ENCODE results near the gene UTF1.

The UTF1 gene

GRCh38 chr10:133266056-133266795, 36.2 kb downstream of the UTF1 start:
- Histone ChIP-seq H3K9ac (ENCODE audit: low read length) (no peak overlapping the region), H2AK5ac (ENCODE audit: low read length) (no peak overlapping the region), H3K9me3 (ENCODE audit: insufficient read depth, low read depth, low read length) (peaks cover 2% of the 10 kb centered on the region), H3K23ac (ENCODE audit: low read length) (no peak overlapping the region), H2BK120ac (ENCODE audit: insufficient read depth, low read length, poor library complexity) (no peak overlapping the region), H3K4me3 (ENCODE audit: low read depth, low read length) (no peak overlapping the region), H3K79me2 (ENCODE audit: control insufficient read depth, insufficient read depth, low read length, poor library complexity) (peaks cover 2% of the 10 kb centered on the region), H3K36me3 (ENCODE audit: control insufficient read depth in 1 of 2, insufficient read depth in 2 of 2, low read length in 2 of 2) (peaks cover 7 to 15% of the 10 kb centered on the region in 2 experiments), H4K8ac (ENCODE audit: low read depth, low read length) (no peak overlapping the region), H3K27ac (ENCODE audit: low read depth, low read length) (no peak overlapping the region), H3K4me2 (ENCODE audit: low read length) (no peak overlapping the region), H3K4me1 (ENCODE audit: control insufficient read depth in 1 of 2, insufficient read depth in 2 of 2, low read length in 2 of 2) (peaks cover 2% of the 10 kb centered on the region in 2 experiments), H3K79me1 (ENCODE audit: low read length) (peaks cover 4% of the 10 kb centered on the region), H3K18ac (ENCODE audit: low read length) (no peak overlapping the region), H4K12ac (ENCODE audit: low read depth, low read length) (no peak overlapping the region), H2BK12ac (ENCODE audit: low read length) (no peak overlapping the region), H2AFZ (ENCODE audit: insufficient read depth, low read length, poor library complexity) (no peak overlapping the region), H3K4ac (ENCODE audit: low read depth, low read length) (no peak overlapping the region), H2BK5ac (ENCODE audit: low read depth, low read length, poor library complexity) (no peak overlapping the region), H4K91ac (ENCODE audit: low read depth, low read length) (no peak overlapping the region), H3K27me3 (ENCODE audit: insufficient read depth, low read length) (no peaks in the 10 kb centered on the region), H3K14ac (ENCODE audit: low read length) (no peak overlapping the region)
- no CpG with 5 or more reads among the region's 21 CpGs for WGBS (ENCODE audit: extremely low coverage, insufficient coverage, insufficient read length)
- no peak for DNase-seq

- H4K91ac ChIP-seq (ENCODE audit: low read depth, low read length) = no peak overlapping the region
- WGBS (ENCODE audit: extremely low coverage, insufficient coverage, insufficient read length) = no CpG with 5 or more reads among the region's 14 CpGs
- H3K27me3 ChIP-seq (ENCODE audit: insufficient read depth, low read length) = no peaks in the 10 kb centered on the region
- no peak overlapping the region for H2BK12ac ChIP-seq (ENCODE audit: low read length)
- no peak overlapping the region for H4K8ac ChIP-seq (ENCODE audit: low read depth, low read length)
- H3K14ac ChIP-seq (ENCODE audit: low read length) = no peak overlapping the region
- no peak overlapping the region for H3K4me3 ChIP-seq (ENCODE audit: low read depth, low read length)
- H2BK120ac ChIP-seq (ENCODE audit: insufficient read depth, low read length, poor library complexity) = no peak overlapping the region
- no peak overlapping the region for H3K27ac ChIP-seq (ENCODE audit: low read depth, low read length)
- no peaks in the 10 kb centered on the region for H3K79me2 ChIP-seq (ENCODE audit: control insufficient read depth, insufficient read depth, low read length, poor library complexity)
- peaks cover 9 to 19% of the 10 kb centered on the region in 2 experiments for H3K36me3 ChIP-seq (ENCODE audit: control insufficient read depth in 1 of 2, insufficient read depth in 2 of 2, low read length in 2 of 2)
- H2AK5ac ChIP-seq (ENCODE audit: low read length) = no peak overlapping the region
- no peak overlapping the region for H3K23ac ChIP-seq (ENCODE audit: low read length)
- no peak overlapping the region for H3K18ac ChIP-seq (ENCODE audit: low read length)
- no peak overlapping the region for H3K4me2 ChIP-seq (ENCODE audit: low read length)
- DNase-seq = no peak
- no peak overlapping the region for H3K4ac ChIP-seq (ENCODE audit: low read depth, low read length)
- H4K12ac ChIP-seq (ENCODE audit: low read depth, low read length) = no peak overlapping the region
- H2BK5ac ChIP-seq (ENCODE audit: low read depth, low read length, poor library complexity) = no peak overlapping the region
- H3K9me3 ChIP-seq (ENCODE audit: insufficient read depth, low read depth, low read length) = peaks cover 2% of the 10 kb centered on the region
- no peak overlapping the region for H2AFZ ChIP-seq (ENCODE audit: insufficient read depth, low read length, poor library complexity)
- no peak overlapping the region for H3K9ac ChIP-seq (ENCODE audit: low read length)
- H3K4me1 ChIP-seq (ENCODE audit: control insufficient read depth in 1 of 2, insufficient read depth in 2 of 2, low read length in 2 of 2) = no peaks in the 10 kb centered on the region
- no peaks in the 10 kb centered on the region for H3K79me1 ChIP-seq (ENCODE audit: low read length)
Observed at GRCh38 chr10:133267293-133267692, 37.3 kb downstream of the UTF1 start.

GRCh38 chr10:133267829-133268228, 37.8 kb downstream of the UTF1 start:
- no peak for DNase-seq
- H2AK5ac ChIP-seq (ENCODE audit: low read length) = no peak overlapping the region
- H3K4me2 ChIP-seq (ENCODE audit: low read length) = no peak overlapping the region
- H3K36me3 ChIP-seq (ENCODE audit: control insufficient read depth in 1 of 2, insufficient read depth in 2 of 2, low read length in 2 of 2) = peaks cover 10 to 19% of the 10 kb centered on the region in 2 experiments
- no peaks in the 10 kb centered on the region for H3K79me2 ChIP-seq (ENCODE audit: control insufficient read depth, insufficient read depth, low read length, poor library complexity)
- no peaks in the 10 kb centered on the region for H3K79me1 ChIP-seq (ENCODE audit: low read length)
- WGBS (ENCODE audit: extremely low coverage, insufficient coverage, insufficient read length) = no CpG with 5 or more reads among the region's 22 CpGs
- no peak overlapping the region for H2BK12ac ChIP-seq (ENCODE audit: low read length)
- H4K12ac ChIP-seq (ENCODE audit: low read depth, low read length) = no peak overlapping the region
- no peak overlapping the region for H3K18ac ChIP-seq (ENCODE audit: low read length)
- H3K4me3 ChIP-seq (ENCODE audit: low read depth, low read length) = no peak overlapping the region
- H2BK120ac ChIP-seq (ENCODE audit: insufficient read depth, low read length, poor library complexity) = no peak overlapping the region
- no peak overlapping the region for H3K4ac ChIP-seq (ENCODE audit: low read depth, low read length)
- no peaks in the 10 kb centered on the region for H3K27me3 ChIP-seq (ENCODE audit: insufficient read depth, low read length)
- H2BK5ac ChIP-seq (ENCODE audit: low read depth, low read length, poor library complexity) = no peak overlapping the region
- H3K9ac ChIP-seq (ENCODE audit: low read length) = no peak overlapping the region
- H4K91ac ChIP-seq (ENCODE audit: low read depth, low read length) = no peak overlapping the region
- no peak overlapping the region for H2AFZ ChIP-seq (ENCODE audit: insufficient read depth, low read length, poor library complexity)
- H4K8ac ChIP-seq (ENCODE audit: low read depth, low read length) = no peak overlapping the region
- no peaks in the 10 kb centered on the region for H3K9me3 ChIP-seq (ENCODE audit: insufficient read depth, low read depth, low read length)
- no peak overlapping the region for H3K23ac ChIP-seq (ENCODE audit: low read length)
- H3K4me1 ChIP-seq (ENCODE audit: control insufficient read depth in 1 of 2, insufficient read depth in 2 of 2, low read length in 2 of 2) = no peaks in the 10 kb centered on the region
- H3K14ac ChIP-seq (ENCODE audit: low read length) = no peak overlapping the region
- no peak overlapping the region for H3K27ac ChIP-seq (ENCODE audit: low read depth, low read length)

GRCh38 chr10:133268532-133268931, 38.5 kb downstream of the UTF1 start:
- WGBS (ENCODE audit: extremely low coverage, insufficient coverage, insufficient read length) = no CpG with 5 or more reads among the region's 22 CpGs

More at GRCh38 chr10:133268532-133268931, 38.5 kb downstream of the UTF1 start:
- no peak for DNase-seq
- H4K91ac ChIP-seq (ENCODE audit: low read depth, low read length) = no peak overlapping the region
- no peaks in the 10 kb centered on the region for H3K9me3 ChIP-seq (ENCODE audit: insufficient read depth, low read depth, low read length)
- no peak overlapping the region for H2BK120ac ChIP-seq (ENCODE audit: insufficient read depth, low read length, poor library complexity)
- no peak overlapping the region for H2BK12ac ChIP-seq (ENCODE audit: low read length)
- H3K79me1 ChIP-seq (ENCODE audit: low read length) = no peaks in the 10 kb centered on the region
- H3K18ac ChIP-seq (ENCODE audit: low read length) = no peak overlapping the region
- no peak overlapping the region for H3K23ac ChIP-seq (ENCODE audit: low read length)
- H4K12ac ChIP-seq (ENCODE audit: low read depth, low read length) = no peak overlapping the region
- no peak overlapping the region for H3K4me2 ChIP-seq (ENCODE audit: low read length)
- no peaks in the 10 kb centered on the region for H3K27me3 ChIP-seq (ENCODE audit: insufficient read depth, low read length)
- H4K8ac ChIP-seq (ENCODE audit: low read depth, low read length) = no peak overlapping the region
- no peak overlapping the region for H3K14ac ChIP-seq (ENCODE audit: low read length)
- H3K4me3 ChIP-seq (ENCODE audit: low read depth, low read length) = no peak overlapping the region
- H3K36me3 ChIP-seq (ENCODE audit: control insufficient read depth in 1 of 2, insufficient read depth in 2 of 2, low read length in 2 of 2) = peaks cover 10 to 19% of the 10 kb centered on the region in 2 experiments
- H3K27ac ChIP-seq (ENCODE audit: low read depth, low read length) = no peak overlapping the region
- no peak overlapping the region for H3K9ac ChIP-seq (ENCODE audit: low read length)
- no peaks in the 10 kb centered on the region for H3K79me2 ChIP-seq (ENCODE audit: control insufficient read depth, insufficient read depth, low read length, poor library complexity)
- H3K4me1 ChIP-seq (ENCODE audit: control insufficient read depth in 1 of 2, insufficient read depth in 2 of 2, low read length in 2 of 2) = no peaks in the 10 kb centered on the region
- no peak overlapping the region for H2AK5ac ChIP-seq (ENCODE audit: low read length)
- no peak overlapping the region for H2AFZ ChIP-seq (ENCODE audit: insufficient read depth, low read length, poor library complexity)
- no peak overlapping the region for H3K4ac ChIP-seq (ENCODE audit: low read depth, low read length)
- no peak overlapping the region for H2BK5ac ChIP-seq (ENCODE audit: low read depth, low read length, poor library complexity)
